SK-N-SH (cell line): ENCODE data around the gene ETFRF1. TPM values are rescaled to one million over a fixed set of nuclear protein-coding genes. Genes with fewer than 3 reads are reported as not detected.

Experiments
- CTCF ChIA-PET: fragments of 300-600, 350-600 bp; formaldehyde crosslinking; extraction: SDS; loops from one replicate; lab custom pipeline; 2021; lab: Yijun Ruan, JAX
- POLR2A ChIA-PET: fragments of 350-600 bp; sonication (Branson Sonifier 250); formaldehyde crosslinking; extraction: SDS; loops from one replicate; lab custom pipeline; 2020; ENCODE audit warnings: antibody characterized with exemption, inconsistent platforms; lab: Yijun Ruan, JAX
- DNase-seq: peaks from one replicate; pipeline ENCODE4 v3.0.0; 2012
- H2AFZ ChIP-seq: fragments of 200-600 bp; sonication (generic); 2 replicates; pipeline ENCODE4 v1.8.1; 2016; ENCODE audit warnings: antibody characterized with exemption, mild to moderate bottlenecking, low read depth
- H3F3A ChIP-seq: fragments of 200-600 bp; sonication (generic); replicated peaks from 2 replicates; pipeline ENCODE3; 2016; ENCODE audit warnings: antibody characterized with exemption, mild to moderate bottlenecking; ENCODE audit not compliant: insufficient read depth
- H3K27ac ChIP-seq, 2 experiments: fragments of 200-500 bp in 1 of 2; fragments of 200-600 bp in 1 of 2; sonication (Bioruptor generic) in 1 of 2; sonication (generic), shearing (Covaris generic) in 1 of 2; 2 replicates each; pipeline versions ENCODE4 v1.5.1 to v1.6.1; 2014 to 2016; ENCODE audit warnings: low read depth in 2 of 2, inconsistent platforms in 1 of 2, low read length in 1 of 2, mild to moderate bottlenecking in 1 of 2, mixed read lengths in 1 of 2
- H3K27me3 ChIP-seq: fragments of 200-600 bp; sonication (generic), shearing (Covaris generic); 2 replicates; pipeline ENCODE4 v1.6.1; 2016; ENCODE audit warnings: mixed run types; ENCODE audit not compliant: insufficient read depth
- H3K36me3 ChIP-seq, 2 experiments: fragments of 200-500 bp in 1 of 2; fragments of 200-600 bp in 1 of 2; sonication (Bioruptor generic) in 1 of 2; sonication (generic) in 1 of 2; replicated peaks in 1 of 2; 2 replicates each; pipeline versions ENCODE3 to v1.5.1; 2014 to 2016; ENCODE audit warnings: low read length in 1 of 2, mild to moderate bottlenecking in 1 of 2; ENCODE audit not compliant: insufficient read depth in 2 of 2, control insufficient read depth in 1 of 2
- H3K4me1 ChIP-seq, 2 experiments: fragments of 200-500 bp in 1 of 2; fragments of 200-600 bp in 1 of 2; sonication (Bioruptor generic) in 1 of 2; sonication (generic), shearing (Covaris generic) in 1 of 2; 2 replicates each; pipeline versions ENCODE4 v1.5.1 to v1.6.1; 2014 to 2016; ENCODE audit warnings: low read depth in 1 of 2, low read length in 1 of 2, mixed run types in 1 of 2; ENCODE audit not compliant: insufficient read depth in 2 of 2, control insufficient read depth in 1 of 2
- H3K4me2 ChIP-seq: fragments of 200-600 bp; sonication (generic), shearing (Covaris generic); 2 replicates; pipeline ENCODE4 v1.6.1; 2017; ENCODE audit warnings: mixed run types
- H3K4me3 ChIP-seq, 2 experiments: fragments of 200-500 bp in 1 of 2; fragments of 200-600 bp in 1 of 2; sonication (Bioruptor generic) in 1 of 2; sonication (generic), shearing (Covaris generic) in 1 of 2; 2 replicates each; pipeline versions ENCODE4 v1.5.1 to v1.8.1; 2014 to 2016; ENCODE audit warnings: low read depth in 2 of 2, inconsistent platforms in 1 of 2, low read length in 1 of 2, mild to moderate bottlenecking in 1 of 2, mixed read lengths in 1 of 2, moderate library complexity in 1 of 2
- H3K79me2 ChIP-seq: fragments of 200-600 bp; sonication (generic); 2 replicates; pipeline ENCODE4 v1.8.1; 2017; ENCODE audit warnings: mild to moderate bottlenecking; ENCODE audit not compliant: insufficient read depth
- H3K9ac ChIP-seq: fragments of 200-600 bp; sonication (generic); 2 replicates; pipeline ENCODE4 v1.6.1; 2017; ENCODE audit warnings: mixed run types
- H3K9me2 ChIP-seq: fragments of 200-600 bp; sonication (generic); 2 replicates; pipeline ENCODE4 v1.6.1; 2017; ENCODE audit warnings: mixed run types
- H3K9me3 ChIP-seq: fragments of 200-600 bp; sonication (generic); 2 replicates; pipeline ENCODE4 v1.6.1; 2017; ENCODE audit warnings: mixed run types, mild to moderate bottlenecking, moderate library complexity
- H4K20me1 ChIP-seq: fragments of 200-600 bp; sonication (generic); 2 replicates; pipeline ENCODE4 v1.6.1; 2017; ENCODE audit warnings: mild to moderate bottlenecking, mixed run types; ENCODE audit not compliant: insufficient read depth
- CTCF ChIP-seq: fragments of 200-600 bp; sonication (generic); IDR thresholded peaks from 2 replicates; pipeline ENCODE4 v1.6.1; 2017; ENCODE audit warnings: antibody characterized with exemption, mild to moderate bottlenecking, moderate library complexity
- ELF1 ChIP-seq: IDR thresholded peaks from 2 replicates; pipeline ENCODE4 v1.4.0; 2012
- EP300 ChIP-seq, 2 experiments: IDR thresholded peaks; 2 replicates each; pipeline versions ENCODE4 v1.4.0 to v1.6.1; 2012; ENCODE audit warnings: borderline replicate concordance in 1 of 2, low read depth in 1 of 2, low read length in 1 of 2
- FOSL2 ChIP-seq: IDR thresholded peaks from 2 replicates; pipeline ENCODE4 v1.4.0; 2012; ENCODE audit warnings: low read depth, mild to moderate bottlenecking, moderate library complexity, borderline replicate concordance
- FOXJ3 ChIP-seq: sonication (generic); formaldehyde crosslinking; IDR thresholded peaks from 2 replicates; pipeline ENCODE4 v1.5.1; 2020; ENCODE audit warnings: mild to moderate bottlenecking, missing genetic modification reagents
- FOXM1 ChIP-seq: IDR thresholded peaks from 2 replicates; pipeline ENCODE4 v1.4.0; 2012; ENCODE audit warnings: low read depth, mild to moderate bottlenecking
- GABPA ChIP-seq: IDR thresholded peaks from 2 replicates; pipeline ENCODE4 v1.4.0; 2012; ENCODE audit warnings: low read depth, mild to moderate bottlenecking
- MEF2A ChIP-seq: IDR thresholded peaks from 2 replicates; pipeline ENCODE4 v1.4.0; 2012; ENCODE audit warnings: low read depth, borderline replicate concordance
- NRF1 ChIP-seq: IDR thresholded peaks from 2 replicates; pipeline ENCODE4 v1.6.1; 2012; ENCODE audit warnings: low read depth, mild to moderate bottlenecking, low read length
- RAD21 ChIP-seq: IDR thresholded peaks from 2 replicates; pipeline ENCODE4 v1.6.1; 2012; ENCODE audit warnings: mild to moderate bottlenecking, low read length
- RCOR1 ChIP-seq: fragments of 150-350 bp; IDR thresholded peaks from 2 replicates; pipeline ENCODE4 v1.6.1; 2017; ENCODE audit warnings: antibody characterized with exemption, low read length
- REST ChIP-seq: IDR thresholded peaks from 2 replicates; pipeline ENCODE4 v1.6.1; 2012; ENCODE audit warnings: mild to moderate bottlenecking, low read depth, low read length, moderate library complexity
- RFX5 ChIP-seq: IDR thresholded peaks from 2 replicates; pipeline ENCODE4 v1.6.1; 2012; ENCODE audit warnings: mild to moderate bottlenecking, improper control_type of control experiment, low read length
- SMC3 ChIP-seq: IDR thresholded peaks from 2 replicates; pipeline ENCODE4 v1.6.1; 2012; ENCODE audit warnings: low read depth, low read length, improper control_type of control experiment
- TCF12 ChIP-seq: IDR thresholded peaks from 2 replicates; pipeline ENCODE4 v1.4.0; 2012
- ZBTB33 ChIP-seq: IDR thresholded peaks from 2 replicates; pipeline ENCODE4 v1.4.0; 2012; ENCODE audit warnings: low read depth, borderline replicate concordance
- WGBS: methylation state at CpG from one replicate; pipeline ENCODE4 v1.1.6; 2017; ENCODE audit warnings: low lambda C conversion rate; 5-methylcytosine and 5-hydroxymethylcytosine counted together
- polyA plus RNA-seq, 3 experiments: library from polyadenylated mRNA; depleted of rRNA; stranded (reverse); fragments of >200 nt; gene quantifications; 2 replicates each; pipeline ENCODE4 v1.2.3, GENCODE V29; 2012
- TF ChIP-seq, protein P1 (sequence below): fragments of 150-350 bp; IDR thresholded peaks from 2 replicates; pipeline ENCODE4 v1.6.1; 2017; ENCODE audit warnings: antibody characterized with exemption, low read length, low read depth, borderline replicate concordance
- TF ChIP-seq, protein P2 (sequence below): fragments of 150-350 bp; IDR thresholded peaks from 2 replicates; pipeline ENCODE4 v1.6.1; 2016; ENCODE audit warnings: mild to moderate bottlenecking, low read depth, low read length
- TF ChIP-seq, protein P3 (sequence below): IDR thresholded peaks from 2 replicates; pipeline ENCODE4 v1.4.0; 2012; ENCODE audit warnings: low read depth
- TF ChIP-seq, protein P4 (sequence below): IDR thresholded peaks from 2 replicates; pipeline ENCODE4; 2012

The ETFRF1 gene
- polyA plus RNA-seq, 1 of the 3 experiments (the other 2 are of a cell fraction), result 7.8 TPM

- POLR2A ChIA-PET, result interaction anchor here (0.9 to 1.4 kb wide), 4 partner anchors 10 to 136 kb away, joined by 3 to 4 read pairs (median 4); no protein-coding TSS in a partner anchor
- CTCF ChIA-PET, result interaction anchor here (1.0 to 1.9 kb wide), 3 partner anchors 10 to 136 kb away, joined by 4 to 7 read pairs (median 7); no protein-coding TSS in a partner anchor
- H3K27ac ChIP-seq, result peak within 1 kb of the TSS; percentile 74 to 91
- H3K9me2 ChIP-seq, result no peaks in the 10 kb centered on the region
- H3K9me3 ChIP-seq, result no peaks in the 10 kb centered on the region
- H3F3A ChIP-seq, result peaks cover 5% of the 10 kb centered on the region
- H3K9ac ChIP-seq, result peak within 1 kb of the TSS; percentile 89
- peaks cover 28% of the 10 kb centered on the region for H4K20me1 ChIP-seq
- H3K4me2 ChIP-seq, result peak within 1 kb of the TSS; percentile 81
- no peaks in the 10 kb centered on the region for H3K27me3 ChIP-seq
- WGBS, result 1% methylated on average over 37 of the region's 105 CpGs
- DNase-seq, result peak; percentile 97
- H3K79me2 ChIP-seq, result peaks cover 43% of the 10 kb centered on the region
- peaks cover 7 to 8% of the 10 kb centered on the region in 2 experiments; a peak in 3 of 4 replicates for H3K4me1 ChIP-seq
- H3K36me3 ChIP-seq, result peaks cover 3 to 5% of the 10 kb centered on the region in 2 experiments
- peak within 1 kb of the TSS; percentile 86 to 91 for H3K4me3 ChIP-seq
- H2AFZ ChIP-seq, result peak within 1 kb of the TSS; percentile 99
- TF ChIP-seq, protein P1, sequence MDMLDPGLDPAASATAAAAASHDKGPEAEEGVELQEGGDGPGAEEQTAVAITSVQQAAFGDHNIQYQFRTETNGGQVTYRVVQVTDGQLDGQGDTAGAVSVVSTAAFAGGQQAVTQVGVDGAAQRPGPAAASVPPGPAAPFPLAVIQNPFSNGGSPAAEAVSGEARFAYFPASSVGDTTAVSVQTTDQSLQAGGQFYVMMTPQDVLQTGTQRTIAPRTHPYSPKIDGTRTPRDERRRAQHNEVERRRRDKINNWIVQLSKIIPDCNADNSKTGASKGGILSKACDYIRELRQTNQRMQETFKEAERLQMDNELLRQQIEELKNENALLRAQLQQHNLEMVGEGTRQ, result no peak
- TF ChIP-seq RAD21 (no peak; the same call in 1 of the 2 replicates), NRF1 (no peak), GABPA (no peak), CTCF (no peak), RCOR1 (peak; percentile 53; the same call in 1 of the 2 replicates), MEF2A (no peak), FOXM1 (no peak), FOSL2 (no peak), TCF12 (no peak), ELF1 (no peak; the same call in 1 of the 2 replicates), RFX5 (no peak), FOXJ3 (CRISPR knock-in tag) (no peak; the same call in 1 of the 2 replicates), ZBTB33 (no peak), SMC3 (no peak), REST (no peak), EP300 (IDR thresholded peaks at IDR 0.05; ENCODE audit: borderline replicate concordance in 1 of 2, low read depth in 1 of 2, low read length in 1 of 2) (peak; percentile 59 to 60; a peak in 3 of 4 replicates)
- TF ChIP-seq, protein P2, sequence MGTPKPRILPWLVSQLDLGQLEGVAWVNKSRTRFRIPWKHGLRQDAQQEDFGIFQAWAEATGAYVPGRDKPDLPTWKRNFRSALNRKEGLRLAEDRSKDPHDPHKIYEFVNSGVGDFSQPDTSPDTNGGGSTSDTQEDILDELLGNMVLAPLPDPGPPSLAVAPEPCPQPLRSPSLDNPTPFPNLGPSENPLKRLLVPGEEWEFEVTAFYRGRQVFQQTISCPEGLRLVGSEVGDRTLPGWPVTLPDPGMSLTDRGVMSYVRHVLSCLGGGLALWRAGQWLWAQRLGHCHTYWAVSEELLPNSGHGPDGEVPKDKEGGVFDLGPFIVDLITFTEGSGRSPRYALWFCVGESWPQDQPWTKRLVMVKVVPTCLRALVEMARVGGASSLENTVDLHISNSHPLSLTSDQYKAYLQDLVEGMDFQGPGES, result no peak
- TF ChIP-seq, protein P3, sequence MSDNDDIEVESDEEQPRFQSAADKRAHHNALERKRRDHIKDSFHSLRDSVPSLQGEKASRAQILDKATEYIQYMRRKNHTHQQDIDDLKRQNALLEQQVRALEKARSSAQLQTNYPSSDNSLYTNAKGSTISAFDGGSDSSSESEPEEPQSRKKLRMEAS, result no peak
- TF ChIP-seq, protein P4, sequence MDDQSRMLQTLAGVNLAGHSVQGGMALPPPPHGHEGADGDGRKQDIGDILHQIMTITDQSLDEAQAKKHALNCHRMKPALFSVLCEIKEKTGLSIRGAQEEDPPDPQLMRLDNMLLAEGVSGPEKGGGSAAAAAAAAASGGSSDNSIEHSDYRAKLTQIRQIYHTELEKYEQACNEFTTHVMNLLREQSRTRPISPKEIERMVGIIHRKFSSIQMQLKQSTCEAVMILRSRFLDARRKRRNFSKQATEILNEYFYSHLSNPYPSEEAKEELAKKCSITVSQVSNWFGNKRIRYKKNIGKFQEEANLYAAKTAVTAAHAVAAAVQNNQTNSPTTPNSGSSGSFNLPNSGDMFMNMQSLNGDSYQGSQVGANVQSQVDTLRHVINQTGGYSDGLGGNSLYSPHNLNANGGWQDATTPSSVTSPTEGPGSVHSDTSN, result peak; percentile 13; the same call in 1 of the 2 replicates
These were observed 56.0 kb downstream of the ETFRF1 start, which contains the start of gene KRAS for GRCh38 chr12:25250744-25251730. KRAS (minus strand) TSS chr12:25250929.
